H1 (cell line): ENCODE data around the gene CCDC117. TPM values are rescaled to one million over a fixed set of nuclear protein-coding genes. Genes with fewer than 3 reads are reported as not detected.

Source experiments
- CTCF ChIA-PET: fragments of 300-600 bp; sonication (Branson Sonifier 250); formaldehyde crosslinking; loops from one replicate; lab custom pipeline; 2021; ENCODE audit not compliant: partially characterized antibody; lab: Charles Lee
- POLR2A ChIA-PET: fragments of 300-600 bp; sonication (Branson Sonifier 250); formaldehyde crosslinking; loops from one replicate; lab custom pipeline; 2021; ENCODE audit warnings: inconsistent platforms; ENCODE audit not compliant: partially characterized antibody; lab: Charles Lee
- DNase-seq, 2 experiments: peaks; one replicate each; pipeline versions ENCODE4 v3.0.0 to v3.0.0-alpha.2; 2010 to 2022; ENCODE audit warnings: low spot score in 2 of 2, low read depth in 1 of 2, mixed read lengths in 1 of 2
- FAIRE-seq: peaks from 2 replicates; lab custom pipeline; 2011; peaks lifted over from hg19 to GRCh38; lab: Jason Lieb, UNC
- H2AFZ ChIP-seq: 2 replicates; pipeline ENCODE4 v1.8.1; 2012; ENCODE audit warnings: low read length, inconsistent platforms
- H2AK5ac ChIP-seq: 2 replicates; pipeline ENCODE4 v1.6.1; 2013; ENCODE audit warnings: low read depth, low read length
- H2BK120ac ChIP-seq: replicated peaks from 2 replicates; pipeline ENCODE3; 2013; ENCODE audit warnings: low read depth, low read length, inconsistent platforms
- H2BK12ac ChIP-seq: 2 replicates; pipeline ENCODE4 v1.6.1; 2013; ENCODE audit warnings: low read depth, low read length
- H2BK15ac ChIP-seq: 2 replicates; pipeline ENCODE4 v1.6.1; 2013; ENCODE audit warnings: low read length
- H2BK20ac ChIP-seq: 2 replicates; pipeline ENCODE4 v1.6.1; 2013; ENCODE audit warnings: low read length
- H2BK5ac ChIP-seq: 2 replicates; pipeline ENCODE4 v1.6.1; 2013; ENCODE audit warnings: low read depth, low read length
- H3K14ac ChIP-seq: 2 replicates; pipeline ENCODE4 v1.6.1; 2013; ENCODE audit warnings: inconsistent platforms; ENCODE audit not compliant: insufficient read length
- H3K18ac ChIP-seq: 2 replicates; pipeline ENCODE4 v1.6.1; 2013; ENCODE audit warnings: low read length; ENCODE audit errors: extremely low read depth
- H3K23ac ChIP-seq: 2 replicates; pipeline ENCODE4 v1.6.1; 2013; ENCODE audit warnings: inconsistent platforms; ENCODE audit not compliant: insufficient read length
- H3K23me2 ChIP-seq: 2 replicates; pipeline ENCODE4 v1.6.1; 2013; ENCODE audit warnings: low read depth, low read length
- H3K27ac ChIP-seq: 2 replicates; pipeline ENCODE4 v1.6.1; 2011; ENCODE audit warnings: low read depth, low read length, inconsistent platforms
- H3K27me3 ChIP-seq, 4 experiments: replicated peaks in 1 of 4; 1 replicate in 1 of 4; 2 replicates in 3 of 4; pipeline versions ENCODE4 v1.6.1 to v1.8.1; 2011 to 2013; ENCODE audit warnings: low read length in 3 of 4, mild to moderate bottlenecking in 3 of 4, inconsistent platforms in 2 of 4, mixed read lengths in 2 of 4, moderate library complexity in 1 of 4; ENCODE audit not compliant: control insufficient read depth in 3 of 4, insufficient read depth in 3 of 4; ENCODE audit errors: extremely low read depth in 1 of 4
- H3K36me3 ChIP-seq, 4 experiments: 2 replicates each; pipeline versions ENCODE4 v1.6.1 to v1.8.1; 2011 to 2013; ENCODE audit warnings: mild to moderate bottlenecking in 4 of 4, low read length in 3 of 4, moderate library complexity in 2 of 4, control low read depth in 1 of 4, inconsistent platforms in 1 of 4; ENCODE audit not compliant: insufficient read depth in 4 of 4, control insufficient read depth in 2 of 4
- H3K4ac ChIP-seq: replicated peaks from 2 replicates; pipeline ENCODE3; 2013; ENCODE audit warnings: low read length, low read depth, mixed read lengths, inconsistent platforms; ENCODE audit not compliant: insufficient read length
- H3K4me1 ChIP-seq, 4 experiments: replicated peaks in 1 of 4; 1 replicate in 1 of 4; 2 replicates in 3 of 4; pipeline versions ENCODE4 v1.6.1 to v1.8.1; 2011 to 2013; ENCODE audit warnings: low read length in 3 of 4, inconsistent platforms in 2 of 4, mixed read lengths in 1 of 4; ENCODE audit not compliant: insufficient read depth in 4 of 4, control insufficient read depth in 3 of 4
- H3K4me2 ChIP-seq, 2 experiments: 2 replicates each; pipeline versions ENCODE4 v1.6.1 to v1.8.1; 2011 to 2013; ENCODE audit warnings: low read depth in 2 of 2, low read length in 2 of 2, control low read depth in 1 of 2, inconsistent platforms in 1 of 2, mild to moderate bottlenecking in 1 of 2; ENCODE audit not compliant: insufficient read depth in 1 of 2
- H3K4me3 ChIP-seq, 4 experiments: fragments of 200-600, 300-600 bp in 1 of 4; sonication (generic), shearing (Covaris generic), sonication (Bioruptor Twin) in 1 of 4; 2 replicates each; pipeline versions ENCODE4 v1.5.1 to v1.8.1; 2011 to 2016; ENCODE audit warnings: low read length in 4 of 4, low read depth in 3 of 4, control low read depth in 2 of 4, inconsistent platforms in 2 of 4, mild to moderate bottlenecking in 2 of 4, mixed read lengths in 1 of 4, moderate library complexity in 1 of 4; ENCODE audit not compliant: insufficient read depth in 2 of 4; ENCODE audit errors: extremely low read depth in 1 of 4
- H3K56ac ChIP-seq: replicated peaks from 2 replicates; pipeline ENCODE3; 2013; ENCODE audit warnings: low read depth, mild to moderate bottlenecking, mixed read lengths, low read length, inconsistent platforms; ENCODE audit not compliant: insufficient read length
- H3K79me1 ChIP-seq: 2 replicates; pipeline ENCODE4 v1.6.1; 2013; ENCODE audit warnings: low read depth, low read length, control low read depth
- H3K79me2 ChIP-seq, 2 experiments: 2 replicates each; pipeline versions ENCODE4 v1.6.1 to v1.8.1; 2012 to 2013; ENCODE audit warnings: low read length in 2 of 2, mild to moderate bottlenecking in 2 of 2, inconsistent platforms in 1 of 2; ENCODE audit not compliant: insufficient read depth in 2 of 2, control insufficient read depth in 1 of 2
- H3K9ac ChIP-seq, 4 experiments: replicated peaks in 1 of 4; 1 replicate in 1 of 4; 2 replicates in 3 of 4; pipeline versions ENCODE4 v1.6.1 to v1.8.1; 2011 to 2013; ENCODE audit warnings: low read depth in 3 of 4, low read length in 3 of 4, control low read depth in 2 of 4, mild to moderate bottlenecking in 2 of 4, moderate library complexity in 2 of 4, inconsistent platforms in 1 of 4; ENCODE audit errors: extremely low read depth in 1 of 4
- H3K9me3 ChIP-seq, 2 experiments: 2 replicates each; pipeline versions ENCODE4 v1.6.1 to v1.8.1; 2012 to 2013; ENCODE audit warnings: mild to moderate bottlenecking in 2 of 2, moderate library complexity in 2 of 2, control low read depth in 1 of 2, inconsistent platforms in 1 of 2, low read depth in 1 of 2, low read length in 1 of 2, mixed read lengths in 1 of 2; ENCODE audit not compliant: insufficient read depth in 2 of 2
- H4K20me1 ChIP-seq, 2 experiments: replicated peaks in 1 of 2; 2 replicates each; pipeline versions ENCODE3 to v1.8.1; 2011 to 2013; ENCODE audit warnings: inconsistent platforms in 2 of 2, low read length in 2 of 2, mild to moderate bottlenecking in 1 of 2; ENCODE audit not compliant: insufficient read depth in 2 of 2, control insufficient read depth in 1 of 2
- H4K5ac ChIP-seq: 2 replicates; pipeline ENCODE4 v1.6.1; 2013; ENCODE audit warnings: low read length, low read depth, mixed read lengths, inconsistent platforms; ENCODE audit not compliant: insufficient read length
- H4K8ac ChIP-seq: 2 replicates; pipeline ENCODE4 v1.8.0; 2013; ENCODE audit warnings: mild to moderate bottlenecking, moderate library complexity, low read length, inconsistent platforms; ENCODE audit not compliant: insufficient read depth; ENCODE audit errors: extremely low read depth
- H4K91ac ChIP-seq: replicated peaks from 2 replicates; pipeline ENCODE3; 2013; ENCODE audit warnings: low read length, mixed read lengths, inconsistent platforms; ENCODE audit not compliant: insufficient read length
- ATF3 ChIP-seq: IDR thresholded peaks from 2 replicates; pipeline ENCODE4 v1.6.1; 2011; ENCODE audit warnings: low read depth, mild to moderate bottlenecking, low read length; ENCODE audit not compliant: insufficient read depth
- CHD2 ChIP-seq: IDR thresholded peaks from 2 replicates; pipeline ENCODE4 v1.6.1; 2012; ENCODE audit warnings: low read length, improper control_type of control experiment
- CREB1 ChIP-seq: IDR thresholded peaks from 2 replicates; pipeline ENCODE4 v1.6.1; 2012; ENCODE audit warnings: inconsistent platforms
- EZH2 ChIP-seq: fragments of 200-600 bp; sonication (generic); IDR thresholded peaks from 2 replicates; pipeline ENCODE4 v1.7.1; 2012; ENCODE audit warnings: low read depth, mild to moderate bottlenecking, moderate library complexity, low read length, inconsistent platforms; ENCODE audit not compliant: severe bottlenecking
- GABPA ChIP-seq: IDR thresholded peaks from 2 replicates; pipeline ENCODE4 v1.6.1; 2011; ENCODE audit warnings: mild to moderate bottlenecking, low read length, moderate library complexity, borderline replicate concordance; ENCODE audit not compliant: insufficient read depth
- JUN ChIP-seq: IDR thresholded peaks from 2 replicates; pipeline ENCODE4 v1.6.1; 2011; ENCODE audit warnings: low read depth, mild to moderate bottlenecking, improper control_type of control experiment, low read length
- KDM5A ChIP-seq: fragments of 200-600 bp; IDR thresholded peaks from 2 replicates; pipeline ENCODE4 v1.7.1; 2012; ENCODE audit warnings: mild to moderate bottlenecking, low read length, inconsistent platforms, mixed read lengths
- POLR2A ChIP-seq, 2 experiments: IDR thresholded peaks; 1 replicate in 1 of 2; 2 replicates in 1 of 2; pipeline ENCODE4 v1.6.1; 2011; ENCODE audit warnings: low read depth in 2 of 2, low read length in 2 of 2, mild to moderate bottlenecking in 2 of 2; ENCODE audit errors: control extremely low read depth in 1 of 2
- POLR2AphosphoS5 ChIP-seq: IDR thresholded peaks from 2 replicates; pipeline ENCODE4 v1.6.1; 2011; ENCODE audit warnings: low read depth, low read length
- RBBP5 ChIP-seq: IDR thresholded peaks from 2 replicates; pipeline ENCODE4 v1.7.1; 2012; ENCODE audit warnings: low read depth, mild to moderate bottlenecking, inconsistent platforms, low read length, moderate library complexity, borderline replicate concordance
- RNF2 ChIP-seq: fragments of 200-900, 300-1000 bp; sonication (generic); IDR thresholded peaks from 2 replicates; pipeline ENCODE4 v1.7.1; 2016; ENCODE audit warnings: borderline replicate concordance, low read depth, mild to moderate bottlenecking, antibody characterized with exemption, low read length; ENCODE audit not compliant: poor library complexity, severe bottlenecking; ENCODE audit errors: missing control alignments
- TAF1 ChIP-seq: IDR thresholded peaks from 2 replicates; pipeline ENCODE4 v1.6.1; 2011; ENCODE audit warnings: mild to moderate bottlenecking, low read depth, low read length
- TBP ChIP-seq: IDR thresholded peaks from 2 replicates; pipeline ENCODE4 v1.6.1; 2011; ENCODE audit warnings: low read depth, low read length, improper control_type of control experiment
- TCF12 ChIP-seq: IDR thresholded peaks from 2 replicates; pipeline ENCODE4 v1.6.1; 2011; ENCODE audit warnings: low read depth, mild to moderate bottlenecking, low read length
- WGBS, 2 experiments: shearing (Covaris generic) in 1 of 2; methylation state at CpG; one replicate each; pipeline versions ENCODE4 v1.1.6 to v1.1.7; 2013 to 2015; ENCODE audit warnings: low lambda C conversion rate in 2 of 2, mixed read lengths in 2 of 2, inconsistent platforms in 1 of 2, low coverage in 1 of 2, missing lambda C conversion rate in 1 of 2; ENCODE audit not compliant: insufficient replicate concordance in 2 of 2, insufficient coverage in 1 of 2, insufficient read length in 1 of 2; ENCODE audit errors: extremely low coverage in 1 of 2, missing lambda C conversion rate in 1 of 2; 5-methylcytosine and 5-hydroxymethylcytosine counted together
- polyA plus RNA-seq, 7 experiments: library from polyadenylated mRNA; depleted of rRNA in 3 of 7; stranded (reverse) in 5 of 7; unstranded in 2 of 7; fragments of >200 nt in 5 of 7; fragments of 200-250 nt in 2 of 7; gene quantifications; 1 replicate in 5 of 7; 2 replicates in 1 of 7; 4 replicates in 1 of 7; pipeline versions ENCODE4 v1.2.1 to v1.2.3, GENCODE V29; 2011 to 2013; ENCODE audit warnings: missing spikeins in 2 of 7, mixed read lengths in 2 of 7
- total RNA-seq: library from RNA; stranded (reverse); fragmentation: NEBNext Ultra II Directional; extraction: Animal tissue kit (Norgen Biotek cat#: 25700); gene quantifications from 2 replicates; pipeline ENCODE4 v1.2.1, GENCODE V29; 2021

Gene CCDC117
- total and polyA plus RNA-seq, 2 of the 8 experiments (the other 6 are each of a cell fraction or from before 2014, with no cell fraction given), result 9.1 to 43.1 TPM

- no peak overlapping the region for H2BK15ac ChIP-seq
- no peak overlapping the region for H2BK5ac ChIP-seq
- no peak overlapping the region for H4K91ac ChIP-seq
- no peaks in the 10 kb centered on the region for H4K20me1 ChIP-seq
- FAIRE-seq, result no peak
- no peak overlapping the region for H3K18ac ChIP-seq
- WGBS, 2 experiments, result 65% methylated on average over 6 of the region's 6 CpGs; no CpG with 5 or more reads in 1 of the 2 experiments
- DNase-seq, result no peak
- H3K27me3 ChIP-seq, result no peaks in the 10 kb centered on the region
- no peaks in the 10 kb centered on the region; a peak in 1 of 7 replicates for H3K4me1 ChIP-seq
- H3K14ac ChIP-seq, result no peak overlapping the region
- no peak overlapping the region for H2AFZ ChIP-seq
- no peak overlapping the region for H2AK5ac ChIP-seq
- no peak overlapping the region for H2BK120ac ChIP-seq
- H3K79me2 ChIP-seq, result no peaks in the 10 kb centered on the region
- H3K56ac ChIP-seq, result no peak overlapping the region
- H3K4me3 ChIP-seq, result no peak overlapping the region
- H3K9me3 ChIP-seq, result no peaks in the 10 kb centered on the region
- H3K36me3 ChIP-seq, result no peaks in the 10 kb centered on the region
- H3K4ac ChIP-seq, result peak overlapping the region; percentile 44
- H4K8ac ChIP-seq, result no peak overlapping the region
- no peak overlapping the region for H3K4me2 ChIP-seq
- no peak overlapping the region for H3K23ac ChIP-seq
- H3K79me1 ChIP-seq, result no peaks in the 10 kb centered on the region; the same call in 1 of the 2 replicates
- CTCF ChIA-PET, result interaction anchor here (1.2 to 1.3 kb wide), 2 partner anchors 15 to 224 kb away, joined by 3 to 4 read pairs; no protein-coding TSS in a partner anchor
- H4K5ac ChIP-seq, result no peak overlapping the region
- POLR2A ChIA-PET, result interaction anchor here (1.0 to 2.1 kb wide), 2 partner anchors 12 to 17 kb away, joined by 3 to 7 read pairs; no protein-coding TSS in a partner anchor
- peaks cover 2% of the 10 kb centered on the region; the same call in 1 of the 2 replicates for H3K23me2 ChIP-seq
- no peak overlapping the region for H3K9ac ChIP-seq
- H3K27ac ChIP-seq, result no peak overlapping the region
- no peak overlapping the region for H2BK20ac ChIP-seq
- no peak overlapping the region for H2BK12ac ChIP-seq
- TF ChIP-seq RBBP5 (no peak), RNF2 (no peak), CHD2 (no peak), ATF3 (no peak), TBP (no peak), POLR2AphosphoS5 (no peak), POLR2A (IDR thresholded peaks at IDR 0.05; ENCODE audit: control extremely low read depth in 1 of 2, low read depth in 2 of 2, low read length in 2 of 2) (no peak), CREB1 (no peak), KDM5A (no peak), TAF1 (no peak), TCF12 (no peak), GABPA (no peak), JUN (no peak), EZH2 (no peak)
Observed at GRCh38 chr22:28815111-28815510, 42.6 kb downstream of the CCDC117 start.
